ENCODE results near the gene CCR6. TPM values are rescaled to one million over a fixed set of nuclear protein-coding genes. Genes with fewer than 3 reads are reported as not detected.
A peak's percentile ranks its signal among the peaks of the same experiment; 100 is the strongest.
"Not testable (repeated sequence)": the region's sequence is repeated elsewhere in the genome, so short reads cannot be mapped to it uniquely, and the experiment has no call there.

The CCR6 gene
- total RNA-seq, 1 experiment from 2014 or later: not detected

DNA sequence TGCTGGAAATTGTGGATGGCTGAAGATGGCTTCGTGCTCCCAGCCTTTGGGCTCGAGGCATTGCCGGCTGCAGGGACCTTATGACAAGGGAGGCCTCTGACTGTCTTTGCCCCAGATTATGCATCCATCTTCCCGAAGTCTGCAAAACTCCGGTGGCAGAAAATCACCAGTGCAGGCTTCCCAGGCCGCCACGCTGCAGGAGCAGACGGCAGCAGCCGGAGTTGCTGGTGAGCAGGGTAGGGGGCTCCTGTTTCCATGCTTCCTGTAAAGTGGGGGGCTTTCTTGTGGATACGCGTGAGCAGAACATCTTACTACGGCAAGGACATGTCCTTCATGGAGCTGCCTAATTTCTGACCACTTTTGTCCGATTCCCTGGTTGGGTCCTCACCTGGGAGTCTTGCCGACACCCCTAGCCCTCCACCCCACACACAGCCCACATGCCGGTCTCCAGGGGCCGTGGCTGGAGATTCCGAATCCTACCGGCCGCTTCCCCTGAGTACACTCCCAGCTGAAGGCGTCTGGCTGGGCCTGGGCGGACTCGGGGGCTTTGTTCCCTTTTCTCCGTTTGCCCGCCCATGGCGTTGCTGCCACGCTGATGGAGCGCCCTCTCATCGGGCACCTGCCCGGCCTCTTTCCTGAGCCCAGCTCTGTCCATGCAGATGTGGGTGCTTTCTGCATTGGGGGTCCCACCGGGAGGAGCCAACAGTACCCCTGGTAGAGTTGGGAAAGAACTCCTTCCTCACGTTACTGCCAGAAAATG lies 56.2 kb downstream of the CCR6 start:
- not testable (repeated sequence) for H4K20me1 ChIP-seq (ENCODE audit: insufficient read depth, low read depth, low read length); H3K9me2 ChIP-seq (replicated peaks; ENCODE audit: insufficient read depth, low read length); H3K9ac ChIP-seq (ENCODE audit: low read length); H3K4me3 ChIP-seq (ENCODE audit: low read length); H3K4me2 ChIP-seq (ENCODE audit: low read depth, low read length, poor library complexity, severe bottlenecking); H3K4me1 ChIP-seq (ENCODE audit: low read length); H2AFZ ChIP-seq (ENCODE audit: low read length); H3K79me2 ChIP-seq (ENCODE audit: low read length); H3K36me3 ChIP-seq (ENCODE audit: insufficient read depth, low read length); H3K27me3 ChIP-seq (ENCODE audit: low read length); H3K27ac ChIP-seq (ENCODE audit: low read length); H3K9me3 ChIP-seq (ENCODE audit: low read length)
- DNase-seq: peak; percentile 12

DNA sequence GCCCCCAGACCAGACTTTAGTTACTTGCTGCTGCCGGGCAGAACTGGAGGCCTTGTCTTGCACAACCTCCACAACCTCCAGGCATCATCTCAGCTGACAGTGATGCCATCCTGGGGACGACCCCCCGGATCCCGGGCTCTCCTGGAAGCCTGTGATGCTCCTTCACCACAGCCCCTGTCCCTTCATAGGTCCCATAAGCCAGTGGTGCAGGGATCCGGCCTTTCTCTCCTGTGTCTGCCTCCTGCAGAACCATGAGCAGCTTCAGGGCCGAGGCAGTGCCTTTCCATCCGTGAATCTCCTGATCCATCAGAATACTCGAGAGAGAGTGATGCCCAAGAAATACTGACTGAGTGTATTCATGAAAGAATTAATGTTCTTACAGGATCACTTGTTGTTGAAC lies 57.2 kb downstream of the CCR6 start:
- H3K36me3 ChIP-seq (ENCODE audit: insufficient read depth, low read length); H3K4me2 ChIP-seq (ENCODE audit: low read depth, low read length, poor library complexity, severe bottlenecking); H3K9ac ChIP-seq (ENCODE audit: low read length); H3K9me3 ChIP-seq (ENCODE audit: low read length); DNase-seq; H3K4me3 ChIP-seq (ENCODE audit: low read length); H3K9me2 ChIP-seq (replicated peaks; ENCODE audit: insufficient read depth, low read length); H3K27ac ChIP-seq (ENCODE audit: low read length); H2AFZ ChIP-seq (ENCODE audit: low read length); H4K20me1 ChIP-seq (ENCODE audit: insufficient read depth, low read depth, low read length); H3K27me3 ChIP-seq (ENCODE audit: low read length); H3K4me1 ChIP-seq (ENCODE audit: low read length); H3K79me2 ChIP-seq (ENCODE audit: low read length): not testable (repeated sequence)

- H4K20me1 ChIP-seq (ENCODE audit: insufficient read depth, low read depth, low read length); H3K36me3 ChIP-seq (ENCODE audit: insufficient read depth, low read length); H3K79me2 ChIP-seq (ENCODE audit: low read length); H2AFZ ChIP-seq (ENCODE audit: low read length); H3K4me3 ChIP-seq (ENCODE audit: low read length); H3K9me3 ChIP-seq (ENCODE audit: low read length); H3K9me2 ChIP-seq (replicated peaks; ENCODE audit: insufficient read depth, low read length); H3K9ac ChIP-seq (ENCODE audit: low read length); H3K27ac ChIP-seq (ENCODE audit: low read length); H3K27me3 ChIP-seq (ENCODE audit: low read length); H3K4me2 ChIP-seq (ENCODE audit: low read depth, low read length, poor library complexity, severe bottlenecking); DNase-seq; H3K4me1 ChIP-seq (ENCODE audit: low read length): not testable (repeated sequence)
Measured at GRCh38 chr6:167181351-167181750, 58.5 kb downstream of the CCR6 start.

- not testable (repeated sequence) for H3K9ac ChIP-seq (ENCODE audit: low read length); H3K9me2 ChIP-seq (replicated peaks; ENCODE audit: insufficient read depth, low read length); H2AFZ ChIP-seq (ENCODE audit: low read length); H3K27ac ChIP-seq (ENCODE audit: low read length); H3K9me3 ChIP-seq (ENCODE audit: low read length); H3K4me1 ChIP-seq (ENCODE audit: low read length); H4K20me1 ChIP-seq (ENCODE audit: insufficient read depth, low read depth, low read length); H3K79me2 ChIP-seq (ENCODE audit: low read length); H3K36me3 ChIP-seq (ENCODE audit: insufficient read depth, low read length); DNase-seq; H3K4me3 ChIP-seq (ENCODE audit: low read length); H3K27me3 ChIP-seq (ENCODE audit: low read length); H3K4me2 ChIP-seq (ENCODE audit: low read depth, low read length, poor library complexity, severe bottlenecking)
Measured at GRCh38 chr6:167182913-167183314, 60.0 kb downstream of the CCR6 start.

DNA sequence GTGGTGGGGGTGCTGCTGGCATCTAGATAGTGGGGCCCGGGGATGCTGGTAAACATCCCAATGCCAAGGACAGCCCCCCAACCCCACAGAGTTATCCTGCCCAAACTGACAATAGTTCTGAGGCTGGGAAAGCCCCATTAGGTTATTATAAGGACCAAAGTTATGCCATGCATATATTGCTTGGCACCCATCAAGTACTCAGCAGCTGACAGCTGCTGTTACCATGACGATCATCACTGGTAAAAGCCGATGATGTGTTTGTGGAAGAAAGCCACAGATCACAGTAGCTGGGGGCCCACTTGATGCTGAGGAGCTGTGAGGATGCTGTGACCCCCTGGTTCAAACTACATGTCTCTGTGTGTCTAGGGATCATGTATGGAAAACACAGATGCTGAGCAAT lies 62.2 kb downstream of the CCR6 start:
- not testable (repeated sequence) for H3K4me3 ChIP-seq (ENCODE audit: low read length); H3K79me2 ChIP-seq (ENCODE audit: low read length); DNase-seq; H2AFZ ChIP-seq (ENCODE audit: low read length); H3K27me3 ChIP-seq (ENCODE audit: low read length); H3K9me2 ChIP-seq (replicated peaks; ENCODE audit: insufficient read depth, low read length); H4K20me1 ChIP-seq (ENCODE audit: insufficient read depth, low read depth, low read length); H3K9ac ChIP-seq (ENCODE audit: low read length); H3K9me3 ChIP-seq (ENCODE audit: low read length); H3K4me1 ChIP-seq (ENCODE audit: low read length); H3K36me3 ChIP-seq (ENCODE audit: insufficient read depth, low read length); H3K27ac ChIP-seq (ENCODE audit: low read length); H3K4me2 ChIP-seq (ENCODE audit: low read depth, low read length, poor library complexity, severe bottlenecking)

DNA sequence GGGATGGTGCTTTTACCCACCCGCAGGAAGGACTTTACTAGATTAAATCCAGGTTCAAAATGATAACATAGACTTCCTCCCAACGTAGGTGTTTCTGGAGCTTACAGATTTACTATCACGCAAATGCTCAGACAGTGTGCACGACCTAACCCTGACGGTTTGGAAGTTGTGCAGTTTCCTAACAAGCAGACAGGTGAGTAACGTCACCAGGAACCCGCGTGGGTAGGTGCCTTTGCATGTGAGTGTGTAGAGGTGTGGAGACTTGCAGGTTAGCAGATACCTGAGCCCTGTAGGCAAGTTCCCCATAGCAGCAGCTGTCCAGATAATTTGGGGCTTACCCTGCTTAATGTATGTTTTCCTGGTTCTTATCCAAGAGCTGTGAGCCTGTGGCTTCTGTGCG lies 64.4 kb downstream of the CCR6 start:
- not testable (repeated sequence) for DNase-seq; H3K4me1 ChIP-seq (ENCODE audit: low read length); H3K9me2 ChIP-seq (replicated peaks; ENCODE audit: insufficient read depth, low read length); H3K27me3 ChIP-seq (ENCODE audit: low read length); H3K9ac ChIP-seq (ENCODE audit: low read length); H3K4me2 ChIP-seq (ENCODE audit: low read depth, low read length, poor library complexity, severe bottlenecking); H4K20me1 ChIP-seq (ENCODE audit: insufficient read depth, low read depth, low read length); H3K79me2 ChIP-seq (ENCODE audit: low read length); H3K4me3 ChIP-seq (ENCODE audit: low read length); H3K9me3 ChIP-seq (ENCODE audit: low read length); H3K36me3 ChIP-seq (ENCODE audit: insufficient read depth, low read length); H3K27ac ChIP-seq (ENCODE audit: low read length); H2AFZ ChIP-seq (ENCODE audit: low read length)

Other genes starting within 250 kb of the CCR6 start
- 147 and 246 TPM in 2 replicates for gene RNASET2, start 166.5 kb upstream of the CCR6 start, total RNA-seq (2014; rRNA removed; shearing (Covaris generic); ENCODE audit: low replicate concordance)
- gene CEP43, start 123.7 kb upstream of the CCR6 start, total RNA-seq (2014; rRNA removed; shearing (Covaris generic); ENCODE audit: low replicate concordance): 18.5 and 19.5 TPM in 2 replicates
- gene GPR31, start 34.9 kb downstream of the CCR6 start, total RNA-seq (2014; rRNA removed; shearing (Covaris generic); ENCODE audit: low replicate concordance): not detected in 2 replicates
- gene UNC93A, start 168.2 kb downstream of the CCR6 start, total RNA-seq (2014; rRNA removed; shearing (Covaris generic); ENCODE audit: low replicate concordance): not detected in 2 replicates
- gene TTLL2, start 202.0 kb downstream of the CCR6 start, total RNA-seq (2014; rRNA removed; shearing (Covaris generic); ENCODE audit: low replicate concordance): not detected in 2 replicates